AG20443 (cell line): ENCODE measurements around the gene DSCAML1.

ENCODE experiments used
- DNase-seq: peaks from one replicate; pipeline ENCODE4 v3.0.0; 2012; ENCODE audit warnings: low spot score, mixed read lengths

Gene DSCAML1

DNA sequence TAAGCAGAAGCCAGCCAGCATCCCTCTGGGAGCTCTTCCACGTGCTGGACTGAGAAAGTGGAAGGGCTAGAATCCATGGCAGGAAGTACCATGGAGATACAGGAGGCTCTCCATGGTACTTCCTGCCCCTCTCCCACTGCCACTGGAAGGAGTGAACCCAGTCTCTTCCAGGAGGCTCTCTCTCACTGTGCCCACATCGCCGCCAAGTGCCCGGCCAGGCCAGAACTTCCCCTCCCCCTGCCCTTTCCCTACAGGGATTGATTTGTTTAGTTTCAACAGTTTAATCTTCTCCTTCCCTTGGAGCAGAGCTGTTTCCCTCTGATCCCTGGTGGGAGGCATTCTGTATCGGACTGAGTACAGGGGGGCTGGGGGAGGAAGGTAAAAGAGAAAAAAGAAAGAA, 133.6 kb downstream of the DSCAML1 start:
- DNase-seq = no peak

DNA sequence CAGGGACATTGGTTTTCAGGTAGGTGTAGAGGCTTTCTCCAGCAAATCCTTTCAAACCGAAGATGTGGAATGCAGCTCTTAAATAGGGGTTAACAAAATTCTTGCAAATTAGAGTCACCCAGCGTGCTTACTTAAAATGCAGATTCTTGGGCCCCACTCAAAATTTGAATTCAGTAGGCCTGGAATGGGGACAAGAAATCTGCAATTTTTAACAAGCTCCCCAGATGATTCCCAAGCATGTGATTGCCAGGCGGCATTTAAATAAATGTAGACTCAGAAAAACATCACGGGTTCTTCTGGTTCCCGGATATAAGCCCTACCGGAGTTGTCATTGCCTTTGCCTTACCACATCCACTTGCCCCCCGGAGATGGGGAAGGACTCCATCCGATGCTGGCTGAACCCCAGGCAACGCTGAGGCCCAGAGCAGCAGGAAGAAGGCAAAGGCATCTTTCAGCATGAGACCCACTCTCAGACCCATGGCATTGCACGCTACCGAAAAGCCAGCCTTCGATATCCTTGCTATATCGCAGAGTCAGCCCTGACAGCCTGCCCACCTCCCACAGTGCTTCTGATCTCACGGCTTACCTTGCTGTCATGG, 134.2 kb downstream of the DSCAML1 start:
- no peak for DNase-seq

DNA sequence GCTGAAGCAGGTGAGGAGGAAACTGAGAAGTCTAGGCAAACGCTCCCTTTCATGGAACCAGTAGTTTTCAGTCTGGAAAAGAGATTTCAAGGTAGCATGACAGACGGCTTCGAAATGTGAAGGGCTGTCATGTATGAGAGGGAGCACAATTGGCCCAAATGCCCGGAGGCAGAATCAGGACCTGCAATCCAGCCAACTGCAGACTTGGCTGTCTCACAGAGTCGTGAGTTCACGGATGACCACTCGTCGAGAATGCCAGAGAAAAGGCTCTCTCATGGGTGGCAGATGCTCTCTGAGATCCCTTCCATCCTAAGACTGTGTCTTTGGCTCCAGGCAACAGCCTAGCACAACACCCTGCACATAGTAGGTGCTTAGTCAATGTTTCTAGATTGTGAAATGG, 134.8 kb downstream of the DSCAML1 start:
- no peak for DNase-seq

DNA sequence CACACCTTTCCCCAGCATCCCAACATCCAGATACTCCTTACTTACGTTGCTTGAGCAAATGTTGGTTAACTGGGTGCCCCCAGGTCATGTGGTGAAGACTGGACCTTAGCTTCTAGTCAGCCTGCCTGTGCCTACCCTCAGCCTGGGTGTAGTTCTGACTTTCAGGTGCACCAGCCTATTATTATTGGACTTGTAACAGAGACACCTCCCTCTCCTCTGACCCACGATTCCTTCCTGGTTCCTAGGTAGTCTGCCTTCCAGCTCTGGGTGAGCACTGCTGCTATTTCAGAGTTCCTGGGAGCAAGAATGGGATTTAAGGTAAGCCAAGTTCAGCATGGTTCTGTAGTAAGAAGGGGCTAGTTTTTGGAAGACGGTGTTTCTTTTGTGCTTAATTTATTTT, 138.2 kb downstream of the DSCAML1 start:
- no peak for DNase-seq

DNA sequence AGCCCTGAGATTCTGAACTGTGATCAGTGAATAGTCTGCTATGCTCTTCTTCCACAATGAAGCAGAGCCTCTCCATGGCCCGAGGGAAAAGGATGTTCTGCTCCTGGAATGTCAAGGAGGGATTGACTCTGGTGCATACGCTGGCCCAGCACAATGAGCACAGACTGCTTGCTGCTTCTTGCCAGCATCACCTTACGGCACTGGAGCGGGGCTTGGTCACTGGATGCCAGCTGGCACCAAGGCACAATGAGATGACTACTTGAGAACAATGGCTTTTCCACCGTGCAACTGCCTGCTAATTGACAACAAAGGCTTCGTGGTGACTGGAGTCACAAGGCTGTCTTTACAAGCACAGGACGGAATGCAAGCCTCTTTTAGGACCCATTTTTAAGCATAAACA, 139.2 kb downstream of the DSCAML1 start:
- no peak for DNase-seq

DNA sequence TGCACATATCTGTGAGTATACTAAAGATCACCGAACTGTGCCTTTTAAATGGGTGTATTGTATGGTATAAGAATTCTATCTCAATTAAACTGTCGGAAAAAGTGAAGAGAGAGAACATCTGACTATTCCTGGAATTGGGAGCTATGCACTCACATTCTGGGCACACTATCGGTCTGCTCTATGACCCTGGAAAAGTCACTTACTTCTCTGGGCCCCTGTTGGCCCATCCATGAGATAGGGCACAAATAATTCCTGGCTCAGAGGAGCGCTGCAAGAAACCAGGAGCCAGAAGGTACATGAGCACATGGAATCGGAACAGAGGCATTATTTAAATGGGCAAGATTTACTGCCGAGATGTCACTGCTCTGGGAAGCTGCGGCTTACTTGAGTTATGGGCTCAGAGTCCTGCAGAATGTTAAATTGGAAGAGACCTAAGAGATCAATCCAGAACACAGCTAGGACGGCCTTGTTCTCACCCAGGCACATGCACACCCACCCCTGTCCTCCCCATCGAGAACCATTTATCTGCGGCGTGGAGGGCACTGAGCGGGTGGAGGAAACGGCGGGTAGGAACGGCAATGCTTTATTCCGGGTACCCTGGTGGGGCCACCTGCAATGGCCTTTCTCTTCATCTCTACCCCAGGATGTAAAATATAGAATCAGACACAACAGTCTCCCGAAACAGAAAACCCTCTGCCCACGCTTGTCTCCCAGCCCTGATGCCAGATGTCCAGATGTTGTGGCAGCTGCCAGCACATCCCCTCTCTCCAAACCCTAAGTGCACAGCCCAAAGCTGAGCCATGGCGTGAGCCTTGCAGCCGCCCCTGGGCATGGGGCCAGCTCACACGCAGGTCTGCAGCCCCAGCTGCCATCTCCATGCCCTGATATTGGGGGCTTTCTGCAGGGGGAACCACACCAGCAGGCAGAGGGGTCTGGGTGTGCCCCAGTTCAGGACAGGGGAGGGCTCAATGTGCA, 142.4 kb downstream of the DSCAML1 start:
- no peak for DNase-seq

GRCh38 chr11:117652521-117652920, 144.5 kb downstream of the DSCAML1 start:
- DNase-seq = no peak

- no peak for DNase-seq
Measured at GRCh38 chr11:117649296-117650055, 147.5 kb downstream of the DSCAML1 start.

GRCh38 chr11:117647872-117648271, 149.1 kb downstream of the DSCAML1 start:
- DNase-seq = no peak

- no peak for DNase-seq
Measured at GRCh38 chr11:117647207-117647606, 149.8 kb downstream of the DSCAML1 start.

DNA sequence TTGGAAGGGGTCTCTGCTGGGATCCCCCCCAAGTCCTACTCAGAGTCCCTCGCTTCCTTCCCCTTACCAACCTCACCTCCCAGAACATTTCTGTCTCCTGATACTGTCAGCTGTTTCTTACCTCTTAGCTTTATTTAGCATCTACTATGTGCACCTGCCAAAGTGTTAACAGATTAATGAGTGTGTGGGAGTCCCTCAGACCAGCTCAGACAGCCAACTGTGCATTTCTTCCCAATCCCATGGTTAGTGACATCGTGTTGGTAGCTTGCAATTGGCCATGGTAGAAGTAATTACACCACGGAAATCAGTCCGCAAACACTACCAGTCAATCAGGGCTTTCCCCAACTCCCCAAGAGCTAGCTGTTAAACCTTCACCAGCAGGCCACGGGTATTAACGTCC, 150.6 kb downstream of the DSCAML1 start:
- DNase-seq = no peak

GRCh38 chr11:117644403-117645155, 152.4 kb downstream of the DSCAML1 start:
- no peak for DNase-seq

DNA sequence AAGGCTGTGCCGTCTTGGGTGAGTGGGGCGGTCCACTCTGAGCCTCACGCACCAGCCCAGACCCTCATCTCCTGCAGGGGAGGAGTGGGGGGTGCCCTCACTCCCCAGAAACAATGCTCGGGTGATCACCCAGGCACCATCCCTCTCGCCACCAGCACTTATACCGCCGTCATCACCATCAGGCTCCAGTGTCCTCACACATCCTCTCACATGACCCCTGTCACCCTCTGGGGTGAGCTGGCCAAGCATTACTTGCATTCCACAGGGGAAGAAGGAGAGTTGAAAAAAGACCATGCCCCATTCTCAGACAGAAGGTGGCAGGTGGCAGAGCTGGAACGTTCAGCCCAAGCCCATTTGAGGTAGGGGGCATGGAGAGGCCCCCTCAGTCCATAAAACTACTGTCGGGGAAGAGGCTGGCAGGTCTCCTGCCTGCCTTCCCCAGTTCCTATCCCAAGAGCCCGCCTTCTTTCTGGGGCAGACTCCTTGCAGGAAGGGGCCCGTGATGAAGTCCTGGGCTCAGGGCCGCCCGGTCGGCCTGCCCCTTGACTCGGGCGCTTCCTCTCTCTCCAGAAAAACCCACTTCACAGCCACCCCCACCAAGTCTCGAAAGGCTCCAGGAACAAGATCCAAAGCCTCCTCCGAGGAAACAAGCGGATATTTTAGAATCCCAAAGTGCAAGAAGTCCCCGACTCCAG, 153.3 kb downstream of the DSCAML1 start:
- DNase-seq = no peak

- DNase-seq = no peak
Measured at GRCh38 chr11:117642835-117643234, 154.2 kb downstream of the DSCAML1 start.

DNA sequence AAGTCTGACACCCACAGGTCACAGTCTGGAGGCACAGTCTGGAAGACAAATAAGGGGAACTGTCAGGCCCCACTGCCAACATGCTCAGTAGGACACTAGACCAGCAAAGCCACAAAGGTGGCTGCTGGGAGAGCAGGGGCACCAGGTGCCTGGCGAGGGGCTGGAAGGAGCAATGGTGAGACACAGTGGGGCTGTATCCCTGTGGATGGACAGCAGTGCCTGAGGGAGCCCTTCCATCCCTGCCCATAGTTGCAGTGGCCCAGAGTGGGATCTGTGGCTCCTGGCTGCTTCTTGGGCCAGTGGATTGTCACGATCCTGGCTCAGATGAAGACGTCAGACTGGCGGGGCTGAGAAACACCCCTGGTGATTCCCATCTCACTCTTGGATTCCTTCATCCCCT, 154.6 kb downstream of the DSCAML1 start:
- DNase-seq = no peak

DNA sequence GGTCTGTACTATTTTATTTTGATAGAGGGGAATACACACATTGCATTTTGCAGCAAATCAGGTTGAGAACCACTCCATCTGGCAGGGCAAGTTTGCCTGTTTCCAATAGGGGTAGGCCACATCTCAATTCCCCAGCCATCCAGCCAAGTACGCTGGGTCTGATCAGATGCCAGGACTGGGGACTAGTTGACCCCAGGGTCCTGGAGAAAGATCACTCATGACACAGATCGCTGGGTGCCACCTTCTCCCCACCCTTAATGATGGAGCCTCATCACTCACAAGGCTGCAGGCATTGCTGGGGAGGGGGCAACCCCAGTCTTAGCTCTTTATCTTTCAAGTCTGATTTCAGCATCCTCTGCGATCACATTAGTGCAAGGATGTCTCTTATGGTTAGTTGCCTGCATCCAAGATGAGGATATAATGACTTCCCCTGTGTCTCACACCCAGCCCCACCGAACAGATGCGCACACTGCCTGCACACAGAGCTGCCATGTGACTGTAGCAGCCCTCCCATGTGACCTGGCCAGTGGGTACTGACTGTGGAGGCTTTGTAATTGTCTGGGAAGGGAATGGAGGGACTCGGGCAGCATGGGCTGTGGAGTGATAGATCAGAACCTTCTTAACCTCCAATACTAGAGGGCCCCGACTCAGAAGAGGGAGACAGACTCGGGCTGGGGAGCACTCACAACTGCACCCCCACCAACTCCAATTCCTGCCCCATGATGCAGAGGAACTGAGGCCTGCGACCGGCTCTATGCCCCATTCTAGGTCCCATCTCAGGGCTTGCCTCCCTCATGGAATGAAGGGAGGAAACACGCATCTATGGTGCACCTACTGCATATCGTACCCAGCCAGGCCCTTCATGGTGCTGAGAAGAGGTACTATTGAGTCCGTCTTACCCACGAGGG, 155.8 kb downstream of the DSCAML1 start:
- no peak for DNase-seq

- DNase-seq = no peak
Measured at GRCh38 chr11:117640041-117640440, 157.0 kb downstream of the DSCAML1 start.

DNA sequence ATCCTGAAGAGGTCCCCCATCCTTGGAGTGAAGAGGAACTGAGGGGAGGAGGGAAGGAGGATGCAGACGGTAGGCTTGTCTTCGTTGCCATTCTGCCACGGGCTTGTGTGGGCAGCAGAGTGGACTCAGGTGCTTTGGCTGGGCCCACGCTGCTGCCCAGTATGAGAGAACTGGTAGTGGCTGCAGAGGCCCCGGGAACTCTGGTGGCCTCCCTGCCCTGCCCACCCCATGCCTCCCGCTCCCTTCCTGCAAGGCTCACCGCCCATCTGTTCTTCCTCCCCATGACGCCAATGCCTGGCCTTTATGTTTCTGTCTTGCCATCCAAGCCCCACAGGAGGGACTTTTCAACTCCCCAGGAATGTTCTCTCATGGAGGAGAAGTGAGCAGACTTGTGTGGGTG, 157.4 kb downstream of the DSCAML1 start:
- no peak for DNase-seq

- DNase-seq = no peak
Measured at GRCh38 chr11:117638911-117639543, 158.0 kb downstream of the DSCAML1 start.
